ENCODE results near the gene BCL11A.

The BCL11A gene

GRCh38 chr2:60560734-60561644 lies 7.5 kb upstream of the BCL11A start:
- H3K4me1 ChIP-seq (ENCODE audit: control insufficient read depth in 1 of 2, insufficient read depth in 2 of 2, low read length in 2 of 2): peaks cover 12 to 14% of the 10 kb centered on the region in 2 donors
- no peak overlapping the region for H3K27ac ChIP-seq (ENCODE audit: low read depth, low read length)
- H3K4me3 ChIP-seq (ENCODE audit: low read depth in 1 of 2, low read length in 2 of 2): no peak overlapping the region
- no peak overlapping the region for H3K9ac ChIP-seq (ENCODE audit: low read depth in 1 of 2, low read length in 2 of 2)
- H3K36me3 ChIP-seq (ENCODE audit: control insufficient read depth in 1 of 2, insufficient read depth in 2 of 2, low read length in 2 of 2): no peaks in the 10 kb centered on the region
- no peaks in the 10 kb centered on the region for H3K9me3 ChIP-seq (ENCODE audit: control insufficient read depth in 1 of 2, low read length in 2 of 2)
- H3K27me3 ChIP-seq (ENCODE audit: control insufficient read depth in 1 of 2, insufficient read depth in 2 of 2, low read length in 2 of 2): peaks cover 8 to 13% of the 10 kb centered on the region in 2 donors

- Histone ChIP-seq H3K9me3 (ENCODE audit: control insufficient read depth in 1 of 2, low read length in 2 of 2) (no peaks in the 10 kb centered on the region), H3K4me3 (ENCODE audit: low read depth in 1 of 2, low read length in 2 of 2) (no peak overlapping the region), H3K36me3 (ENCODE audit: control insufficient read depth in 1 of 2, insufficient read depth in 2 of 2, low read length in 2 of 2) (no peaks in the 10 kb centered on the region), H3K27ac (ENCODE audit: low read depth, low read length) (no peak overlapping the region), H3K27me3 (ENCODE audit: control insufficient read depth in 1 of 2, insufficient read depth in 2 of 2, low read length in 2 of 2) (peaks cover 8 to 20% of the 10 kb centered on the region in 2 donors), H3K9ac (ENCODE audit: low read depth in 1 of 2, low read length in 2 of 2) (no peak overlapping the region), H3K4me1 (ENCODE audit: control insufficient read depth in 1 of 2, insufficient read depth in 2 of 2, low read length in 2 of 2) (peaks cover 17 to 20% of the 10 kb centered on the region in 2 donors)
Observed at GRCh38 chr2:60559880-60560279, 6.4 kb upstream of the BCL11A start.

- Histone ChIP-seq H3K4me3 (ENCODE audit: low read depth in 1 of 2, low read length in 2 of 2) (no peak overlapping the region), H3K4me1 (ENCODE audit: control insufficient read depth in 1 of 2, insufficient read depth in 2 of 2, low read length in 2 of 2) (peaks cover 17 to 23% of the 10 kb centered on the region in 2 donors), H3K9me3 (ENCODE audit: control insufficient read depth in 1 of 2, low read length in 2 of 2) (no peaks in the 10 kb centered on the region), H3K9ac (ENCODE audit: low read depth in 1 of 2, low read length in 2 of 2) (no peak overlapping the region), H3K36me3 (ENCODE audit: control insufficient read depth in 1 of 2, insufficient read depth in 2 of 2, low read length in 2 of 2) (no peaks in the 10 kb centered on the region), H3K27me3 (ENCODE audit: control insufficient read depth in 1 of 2, insufficient read depth in 2 of 2, low read length in 2 of 2) (peaks cover 8 to 20% of the 10 kb centered on the region in 2 donors), H3K27ac (ENCODE audit: low read depth, low read length) (no peak overlapping the region)
Observed at GRCh38 chr2:60558536-60558935, 5.1 kb upstream of the BCL11A start.

GRCh38 chr2:60557486-60557864 lies 4.0 kb upstream of the BCL11A start:
- peaks cover 8 to 20% of the 10 kb centered on the region in 2 donors for H3K27me3 ChIP-seq (ENCODE audit: control insufficient read depth in 1 of 2, insufficient read depth in 2 of 2, low read length in 2 of 2)
- H3K4me1 ChIP-seq (ENCODE audit: control insufficient read depth in 1 of 2, insufficient read depth in 2 of 2, low read length in 2 of 2): peaks cover 17 to 23% of the 10 kb centered on the region in 2 donors
- peak overlapping the region; percentile 10 to 51 for H3K9ac ChIP-seq (ENCODE audit: low read depth in 1 of 2, low read length in 2 of 2)
- H3K4me3 ChIP-seq (ENCODE audit: low read depth in 1 of 2, low read length in 2 of 2): peak overlapping the region; percentile 65 to 68
- H3K27ac ChIP-seq (ENCODE audit: low read depth, low read length): no peak overlapping the region
- H3K9me3 ChIP-seq (ENCODE audit: control insufficient read depth in 1 of 2, low read length in 2 of 2): no peaks in the 10 kb centered on the region
- H3K36me3 ChIP-seq (ENCODE audit: control insufficient read depth in 1 of 2, insufficient read depth in 2 of 2, low read length in 2 of 2): no peaks in the 10 kb centered on the region

GRCh38 chr2:60556576-60557485 lies 3.4 kb upstream of the BCL11A start:
- H3K9ac ChIP-seq (ENCODE audit: low read depth in 1 of 2, low read length in 2 of 2): peak overlapping the region; percentile 10 to 51
- H3K9me3 ChIP-seq (ENCODE audit: control insufficient read depth in 1 of 2, low read length in 2 of 2): no peaks in the 10 kb centered on the region
- peaks cover 17 to 23% of the 10 kb centered on the region in 2 donors for H3K4me1 ChIP-seq (ENCODE audit: control insufficient read depth in 1 of 2, insufficient read depth in 2 of 2, low read length in 2 of 2)
- peak overlapping the region; percentile 65 to 68 for H3K4me3 ChIP-seq (ENCODE audit: low read depth in 1 of 2, low read length in 2 of 2)
- H3K36me3 ChIP-seq (ENCODE audit: control insufficient read depth in 1 of 2, insufficient read depth in 2 of 2, low read length in 2 of 2): no peaks in the 10 kb centered on the region
- no peak overlapping the region for H3K27ac ChIP-seq (ENCODE audit: low read depth, low read length)
- peaks cover 9 to 20% of the 10 kb centered on the region in 2 donors for H3K27me3 ChIP-seq (ENCODE audit: control insufficient read depth in 1 of 2, insufficient read depth in 2 of 2, low read length in 2 of 2)

GRCh38 chr2:60556175-60556574 lies 2.7 kb upstream of the BCL11A start:
- Histone ChIP-seq H3K27ac (ENCODE audit: low read depth, low read length) (no peak overlapping the region), H3K4me1 (ENCODE audit: control insufficient read depth in 1 of 2, insufficient read depth in 2 of 2, low read length in 2 of 2) (peaks cover 17 to 24% of the 10 kb centered on the region in 2 donors), H3K9ac (ENCODE audit: low read depth in 1 of 2, low read length in 2 of 2) (no peak overlapping the region), H3K4me3 (ENCODE audit: low read depth in 1 of 2, low read length in 2 of 2) (peak overlapping the region; percentile 65 to 74), H3K27me3 (ENCODE audit: control insufficient read depth in 1 of 2, insufficient read depth in 2 of 2, low read length in 2 of 2) (peaks cover 9 to 20% of the 10 kb centered on the region in 2 donors), H3K9me3 (ENCODE audit: control insufficient read depth in 1 of 2, low read length in 2 of 2) (no peaks in the 10 kb centered on the region), H3K36me3 (ENCODE audit: control insufficient read depth in 1 of 2, insufficient read depth in 2 of 2, low read length in 2 of 2) (no peaks in the 10 kb centered on the region)

GRCh38 chr2:60555783-60556139 lies 2.3 kb upstream of the BCL11A start:
- H3K27ac ChIP-seq (ENCODE audit: low read depth, low read length): peak overlapping the region; percentile 20
- H3K9ac ChIP-seq (ENCODE audit: low read depth in 1 of 2, low read length in 2 of 2): peak overlapping the region; percentile 52 to 86
- H3K4me3 ChIP-seq (ENCODE audit: low read depth in 1 of 2, low read length in 2 of 2): peak overlapping the region; percentile 74 to 91
- peaks cover 17 to 26% of the 10 kb centered on the region in 2 donors for H3K4me1 ChIP-seq (ENCODE audit: control insufficient read depth in 1 of 2, insufficient read depth in 2 of 2, low read length in 2 of 2)
- no peaks in the 10 kb centered on the region for H3K9me3 ChIP-seq (ENCODE audit: control insufficient read depth in 1 of 2, low read length in 2 of 2)
- H3K36me3 ChIP-seq (ENCODE audit: control insufficient read depth in 1 of 2, insufficient read depth in 2 of 2, low read length in 2 of 2): no peaks in the 10 kb centered on the region
- peaks cover 9 to 20% of the 10 kb centered on the region in 2 donors for H3K27me3 ChIP-seq (ENCODE audit: control insufficient read depth in 1 of 2, insufficient read depth in 2 of 2, low read length in 2 of 2)

- H3K27me3 ChIP-seq (ENCODE audit: control insufficient read depth in 1 of 2, insufficient read depth in 2 of 2, low read length in 2 of 2): peaks cover 9 to 20% of the 10 kb centered on the region in 2 donors
- no peaks in the 10 kb centered on the region for H3K9me3 ChIP-seq (ENCODE audit: control insufficient read depth in 1 of 2, low read length in 2 of 2)
- H3K27ac ChIP-seq (ENCODE audit: low read depth, low read length): peak overlapping the region; percentile 20
- peak overlapping the region; percentile 52 to 86 for H3K9ac ChIP-seq (ENCODE audit: low read depth in 1 of 2, low read length in 2 of 2)
- H3K36me3 ChIP-seq (ENCODE audit: control insufficient read depth in 1 of 2, insufficient read depth in 2 of 2, low read length in 2 of 2): no peaks in the 10 kb centered on the region
- H3K4me1 ChIP-seq (ENCODE audit: control insufficient read depth in 1 of 2, insufficient read depth in 2 of 2, low read length in 2 of 2): peaks cover 17 to 28% of the 10 kb centered on the region in 2 donors
- H3K4me3 ChIP-seq (ENCODE audit: low read depth in 1 of 2, low read length in 2 of 2): peak overlapping the region; percentile 74 to 91
Observed at GRCh38 chr2:60555066-60555782, 1.8 kb upstream of the BCL11A start.

GRCh38 chr2:60554646-60555065 lies 1.2 kb upstream of the BCL11A start:
- peak overlapping the region; percentile 50 for H3K27ac ChIP-seq (ENCODE audit: low read depth, low read length)
- H3K36me3 ChIP-seq (ENCODE audit: control insufficient read depth in 1 of 2, insufficient read depth in 2 of 2, low read length in 2 of 2): no peaks in the 10 kb centered on the region
- no peaks in the 10 kb centered on the region for H3K9me3 ChIP-seq (ENCODE audit: control insufficient read depth in 1 of 2, low read length in 2 of 2)
- H3K4me3 ChIP-seq (ENCODE audit: low read depth in 1 of 2, low read length in 2 of 2): peak overlapping the region; percentile 74 to 91
- peaks cover 17 to 28% of the 10 kb centered on the region in 2 donors for H3K4me1 ChIP-seq (ENCODE audit: control insufficient read depth in 1 of 2, insufficient read depth in 2 of 2, low read length in 2 of 2)
- peak overlapping the region; percentile 52 to 86 for H3K9ac ChIP-seq (ENCODE audit: low read depth in 1 of 2, low read length in 2 of 2)
- peaks cover 9 to 23% of the 10 kb centered on the region in 2 donors for H3K27me3 ChIP-seq (ENCODE audit: control insufficient read depth in 1 of 2, insufficient read depth in 2 of 2, low read length in 2 of 2)

All from duodenal mucosa (tissue), 2 donors.